GM21529 (cell line): ENCODE measurements around the gene CBL.

Experiments
- ATAC-seq: cut with Tn5 transposase; IDR thresholded peaks from one replicate; pipeline ENCODE4 v1.9.1; 2021; ENCODE audit not compliant: unreplicated experiment

CBL gene

GRCh38 chr11:119323532-119324033, 117.4 kb downstream of the CBL start:
- ATAC-seq: no peak

DNA sequence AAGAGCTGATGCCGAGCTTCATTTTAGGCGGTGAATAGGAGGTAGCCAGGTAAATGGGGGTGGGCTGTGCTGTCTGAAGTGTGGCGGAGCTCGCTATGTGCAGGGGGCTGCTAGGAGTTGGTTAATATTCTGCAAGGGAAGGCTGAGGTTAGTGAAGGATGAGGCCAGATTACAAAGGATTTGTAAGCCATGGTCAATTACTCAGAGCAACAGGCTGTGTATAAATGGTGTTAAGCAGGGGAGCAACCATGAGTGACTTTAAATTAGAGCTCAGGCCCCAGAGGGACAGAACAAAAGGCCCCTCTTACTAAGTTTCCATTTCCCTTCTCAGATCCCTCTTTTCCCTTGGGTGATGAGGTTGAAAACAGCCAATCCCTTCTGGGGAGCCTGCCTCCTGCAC, 118.0 kb downstream of the CBL start:
- ATAC-seq: no peak

DNA sequence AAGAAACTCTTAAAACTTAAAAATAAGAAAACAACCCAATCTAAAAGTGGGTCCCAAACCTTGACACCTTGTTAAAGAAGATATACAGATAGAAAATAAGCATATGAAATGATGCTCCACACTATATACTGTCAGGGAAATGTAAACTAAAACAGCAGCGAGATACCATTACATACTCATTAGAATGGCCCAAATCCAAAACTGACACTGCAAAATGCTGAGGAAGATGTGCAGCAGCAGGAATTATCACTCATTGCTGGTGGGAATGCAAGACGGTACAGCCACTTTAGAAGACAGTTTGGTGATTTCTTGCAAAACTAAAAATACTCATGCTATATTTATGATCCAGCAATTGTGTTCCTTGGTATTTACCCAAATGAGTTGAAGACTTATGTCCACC, 123.2 kb downstream of the CBL start:
- ATAC-seq: no peak

DNA sequence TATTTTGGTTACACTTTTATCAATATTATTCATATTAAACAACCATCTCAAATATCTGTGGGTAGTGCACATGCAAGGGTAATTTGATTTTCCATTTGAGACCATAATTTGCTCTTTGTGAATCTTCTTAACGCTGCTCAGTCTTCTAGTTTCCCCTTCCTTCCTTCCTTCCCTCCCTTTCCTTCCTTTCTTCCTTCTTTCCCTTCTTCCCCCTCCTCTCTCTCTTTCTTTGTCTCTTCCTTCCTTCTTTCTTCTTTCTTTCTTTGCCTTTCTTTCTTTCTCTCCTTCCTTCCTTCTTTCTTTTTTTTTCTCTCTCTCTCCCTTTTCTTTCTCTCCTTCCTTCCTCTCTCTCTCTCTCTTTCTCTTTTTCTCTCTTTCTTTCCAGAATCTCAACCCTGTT, 124.1 kb downstream of the CBL start:
- ATAC-seq: no peak

DNA sequence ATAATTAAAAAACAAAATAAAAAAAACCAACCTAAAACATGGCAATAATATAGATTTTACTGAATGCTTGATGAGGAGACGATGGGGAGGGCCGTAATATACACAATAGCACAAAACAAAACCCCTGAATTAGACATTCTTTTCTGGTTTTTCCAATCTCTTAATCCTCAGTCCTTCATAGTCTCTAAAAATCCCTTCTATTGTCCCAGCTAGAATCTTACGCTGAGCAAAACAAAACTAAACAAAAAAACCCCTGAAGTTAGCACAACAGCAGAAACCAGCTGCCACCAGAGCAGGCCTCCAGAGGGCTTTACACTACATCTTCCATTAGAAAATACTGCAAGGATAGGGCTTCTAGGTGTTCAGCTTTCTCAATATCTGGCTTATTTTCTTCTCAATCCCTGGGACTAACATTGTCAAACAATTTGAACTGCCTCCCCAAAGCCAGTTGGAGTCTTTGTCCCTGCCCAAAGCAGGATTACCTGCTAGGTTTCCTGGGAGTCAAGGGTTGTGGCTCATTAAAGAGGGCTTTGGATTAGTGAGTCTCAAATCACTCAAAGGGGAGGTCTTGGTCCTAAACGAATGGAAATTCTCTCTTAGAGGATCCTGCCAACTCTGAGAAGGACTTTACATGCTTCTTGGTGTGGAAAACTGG, 126.1 kb downstream of the CBL start:
- ATAC-seq: no peak

DNA sequence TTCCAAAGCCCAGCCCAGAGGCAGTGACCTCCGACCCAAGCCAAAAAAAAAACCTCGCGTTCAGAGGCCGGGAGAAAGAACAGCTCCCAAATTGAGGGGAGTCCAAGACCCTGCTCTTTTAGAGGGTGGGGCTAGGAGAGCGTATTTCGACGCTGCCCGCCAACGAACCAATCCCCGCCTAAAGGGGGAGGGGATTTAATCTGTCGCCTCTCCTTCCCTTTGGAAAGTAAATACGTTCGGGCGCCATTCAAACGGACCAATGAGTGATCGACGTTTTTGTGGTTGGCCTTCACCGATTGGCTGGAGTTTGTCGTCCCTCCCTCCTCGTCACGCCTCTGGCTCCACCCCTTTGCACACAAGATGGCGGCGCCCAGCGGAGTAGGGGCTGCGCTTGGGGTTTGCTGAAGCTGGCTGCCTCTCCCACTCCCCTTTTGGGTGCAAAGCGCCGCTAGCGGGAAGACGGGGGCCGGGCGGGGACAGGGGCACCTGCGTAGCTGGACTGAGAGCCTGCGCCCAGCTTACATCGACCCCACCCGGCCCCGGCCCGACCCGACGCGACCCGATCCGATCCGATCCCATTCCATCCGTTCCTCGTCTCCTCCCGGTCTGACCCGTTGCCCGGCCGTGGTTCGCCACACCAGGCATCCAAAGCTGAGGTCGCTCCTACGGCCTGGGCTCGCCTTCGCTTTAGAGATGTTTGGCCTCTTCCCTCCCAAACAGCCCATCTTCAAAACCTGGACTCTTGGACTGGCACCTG, 128.2 kb downstream of the CBL start, which contains the start of gene RNF26:
TSS of gene RNF26 (plus strand) at position 354 of the 757 bp plus-strand sequence. CDS start 596 bp downstream, outside the sequence.
- ATAC-seq: peak; percentile 94

GRCh38 chr11:119335091-119335654, 129.0 kb downstream of the CBL start:
- ATAC-seq: no peak

- no peak for ATAC-seq
Measured at GRCh38 chr11:119335655-119336543, 129.8 kb downstream of the CBL start.

- ATAC-seq: no peak
Measured at GRCh38 chr11:119336744-119337469, 130.8 kb downstream of the CBL start.

DNA sequence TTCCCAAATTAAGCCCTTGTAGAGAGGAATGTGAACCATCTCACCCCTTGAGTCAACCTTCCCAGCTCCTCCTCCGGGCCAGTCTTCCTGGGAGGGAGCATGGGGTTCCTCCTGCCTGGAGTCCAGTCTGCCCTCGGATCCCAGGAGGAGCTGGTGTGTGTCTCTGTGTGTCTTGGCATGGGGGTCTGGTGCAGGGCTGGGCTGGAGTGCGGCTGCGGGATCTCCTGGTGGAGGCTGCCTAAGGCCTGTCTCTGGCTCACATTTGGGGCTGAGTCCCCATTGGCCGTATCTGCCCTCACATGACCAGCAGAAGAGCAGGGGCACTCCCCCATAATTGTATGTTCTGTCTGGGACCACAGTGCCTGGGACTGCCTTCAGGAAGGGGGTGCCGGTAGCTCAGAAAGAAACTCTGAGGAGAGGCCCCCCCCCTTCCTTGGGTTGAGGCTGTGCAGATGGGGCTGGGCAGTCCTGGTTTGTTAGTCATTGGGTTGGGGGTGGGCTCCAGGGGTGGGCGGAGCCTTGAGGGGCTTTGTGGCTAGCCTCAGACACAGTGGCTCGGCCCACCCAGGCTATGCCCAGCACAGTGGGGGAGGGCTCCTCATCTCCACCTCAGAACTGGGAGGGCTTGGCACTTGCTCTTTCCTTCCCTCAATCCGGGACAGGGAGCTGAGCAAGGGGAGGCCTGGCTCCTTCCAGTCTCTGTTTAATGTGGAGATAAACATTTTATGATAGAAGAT, 131.6 kb downstream of the CBL start:
- ATAC-seq: no peak

DNA sequence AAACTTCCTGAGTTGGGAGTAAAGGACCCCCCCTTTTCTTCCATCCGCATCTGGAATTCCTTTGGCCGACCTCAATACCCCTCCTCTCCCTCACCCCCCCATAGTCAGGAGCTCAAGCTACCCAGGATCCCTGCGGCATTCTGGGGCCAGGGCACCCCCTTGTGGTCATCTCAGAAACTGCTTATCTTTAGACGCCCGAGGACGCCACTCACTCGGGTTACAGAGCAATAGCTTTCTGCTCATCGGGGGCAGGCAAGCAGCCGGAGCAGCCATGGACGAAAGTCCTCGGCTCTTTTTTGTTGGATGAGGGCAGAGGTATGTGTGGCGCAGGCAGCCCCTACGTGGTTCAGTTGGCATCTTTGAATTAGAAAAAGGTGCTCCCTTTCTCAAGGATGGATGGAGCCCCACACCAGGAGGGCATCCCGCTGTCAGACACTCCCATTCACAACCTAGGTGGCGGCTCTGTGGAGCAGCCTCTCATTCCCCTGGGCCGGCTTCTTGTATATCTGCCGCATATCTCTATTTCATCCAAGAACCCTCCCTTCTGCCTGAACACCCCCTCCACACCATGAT, 132.3 kb downstream of the CBL start:
- no peak for ATAC-seq

DNA sequence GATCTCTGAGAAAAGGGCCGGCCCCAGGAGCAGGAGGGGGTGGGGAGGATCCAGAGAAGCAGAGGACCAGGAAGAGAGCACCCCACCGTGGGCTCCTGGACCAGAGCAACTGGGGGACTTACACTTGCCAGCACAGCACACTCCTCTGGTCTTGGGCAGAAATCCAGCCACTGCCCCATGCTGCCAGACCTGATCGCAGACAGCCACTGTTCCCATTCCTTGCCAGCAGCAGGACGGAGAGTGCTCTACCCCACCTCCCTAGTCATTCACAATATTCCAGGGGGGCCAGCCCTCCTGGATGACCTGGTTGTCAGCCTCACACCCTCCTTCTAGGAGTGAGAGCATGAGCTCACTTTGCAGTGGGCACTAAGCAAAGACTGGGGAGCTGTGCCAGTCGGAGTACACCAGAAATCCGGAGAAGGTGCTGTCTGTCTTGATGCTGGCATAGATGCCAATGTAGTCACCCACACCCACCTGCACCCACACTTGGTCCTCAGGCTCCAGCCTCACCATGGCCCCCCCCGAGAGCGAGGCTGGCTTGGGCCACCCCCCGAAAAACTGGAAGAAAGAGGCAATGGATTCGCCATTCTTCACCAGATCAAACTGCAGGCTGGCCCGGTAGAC, 132.9 kb downstream of the CBL start:
- ATAC-seq: no peak

DNA sequence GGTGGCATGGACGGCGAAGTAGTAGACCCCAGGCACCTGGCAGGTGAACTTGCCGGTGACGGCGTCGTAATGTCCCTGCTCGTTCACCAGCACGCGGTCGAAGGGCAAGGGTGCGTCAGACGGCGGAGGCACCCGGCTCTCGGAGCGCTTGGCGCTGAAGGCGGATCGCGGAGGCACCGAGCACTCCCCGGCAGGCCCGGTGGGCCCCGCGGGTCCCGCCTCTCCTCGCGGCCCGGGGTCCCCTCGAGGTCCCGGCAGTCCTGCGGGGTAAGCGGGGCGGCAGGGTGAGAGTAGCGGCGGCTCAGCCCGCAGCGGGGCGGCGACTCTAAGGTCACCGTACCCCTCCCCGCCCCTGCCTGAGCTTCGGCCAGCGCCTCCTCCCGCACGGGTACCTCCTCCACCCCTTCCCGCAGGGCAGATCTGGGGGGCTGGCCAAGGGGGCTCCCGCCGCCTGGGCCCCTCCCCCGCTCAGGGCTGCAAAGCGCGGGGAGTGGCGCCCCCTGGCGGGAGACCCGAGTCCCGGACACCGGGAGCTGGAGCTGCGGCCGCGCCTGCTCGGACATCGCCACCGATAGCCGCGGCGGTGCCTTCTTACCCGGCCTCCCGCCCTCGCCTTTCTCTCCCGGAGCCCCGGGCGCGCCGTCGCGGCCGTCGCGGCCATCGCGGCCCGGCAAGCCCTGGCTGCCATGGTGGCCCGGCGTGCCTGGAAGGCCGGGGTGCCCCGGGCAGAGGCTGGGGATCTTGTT, 133.6 kb downstream of the CBL start:
- no peak for ATAC-seq

GRCh38 chr11:119340335-119341221, 134.4 kb downstream of the CBL start, which contains the start of gene C1QTNF5:
Gene C1QTNF5, minus strand, starts transcription at chr11:119340883. Its CDS starts 486 bp downstream, at chr11:119340397.
- no peak for ATAC-seq

DNA sequence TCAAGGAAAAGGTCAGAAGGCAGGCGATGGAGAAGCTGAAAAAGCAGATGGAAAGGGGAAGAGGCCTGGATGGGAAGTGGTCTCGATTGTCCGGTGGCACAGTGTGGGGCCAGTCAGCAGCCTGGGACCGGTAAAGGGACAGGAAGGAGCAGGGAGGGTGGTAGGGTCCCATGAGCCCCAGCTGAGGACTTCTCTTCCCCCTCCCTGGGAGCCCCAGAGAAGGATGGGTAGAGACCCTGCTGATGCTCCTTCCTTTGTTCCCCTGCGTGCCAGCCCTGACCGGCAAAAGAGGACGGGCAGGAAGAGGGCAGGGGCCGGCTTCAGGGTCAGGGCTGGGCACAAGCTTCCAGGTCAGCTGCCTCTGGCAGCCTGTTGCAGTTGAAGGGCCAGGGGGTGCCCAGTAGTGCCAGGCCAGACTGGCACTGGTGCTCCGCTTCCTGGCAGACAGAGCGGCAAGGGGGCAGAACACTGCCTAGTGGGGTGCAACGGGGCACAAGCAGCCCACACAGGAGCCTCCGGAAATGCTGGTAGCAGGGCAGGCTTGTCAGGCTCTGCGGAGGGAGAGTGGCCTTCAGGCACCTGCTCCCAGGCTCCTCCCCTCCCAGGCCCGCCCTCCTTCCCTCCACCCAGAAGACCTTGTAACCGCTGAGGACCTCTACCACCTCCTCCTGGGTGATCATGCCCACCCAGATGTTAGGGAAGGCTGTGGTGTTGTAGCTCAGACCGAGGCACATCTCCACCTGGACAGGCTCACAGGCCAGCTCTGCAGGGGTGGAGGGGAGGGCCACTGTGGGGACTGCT, 135.3 kb downstream of the CBL start:
- ATAC-seq: no peak

DNA sequence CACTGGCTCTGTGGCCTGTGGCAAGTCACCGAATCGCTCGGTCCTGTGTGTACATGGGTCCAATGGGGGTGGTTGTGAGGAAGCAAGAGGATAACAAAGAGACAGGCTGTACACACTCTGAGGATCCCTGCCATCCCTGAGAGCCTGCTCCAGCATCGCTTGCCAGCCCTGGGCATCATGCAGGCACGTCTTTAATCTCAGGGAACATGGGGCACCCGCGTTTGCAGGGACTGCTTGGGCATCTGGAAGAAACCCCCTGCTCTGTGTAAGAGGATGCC, 135.8 kb downstream of the CBL start:
- no peak for ATAC-seq
